IPS DF 6.9 (cell line): ENCODE data around the gene HHIPL2.

Experiments
- DNase-seq: peaks from one replicate; pipeline ENCODE4 v3.0.0-alpha.2; 2013; ENCODE audit warnings: low read depth, low spot score
- H3K27ac ChIP-seq: one replicate; pipeline ENCODE4 v1.5.1; 2013; ENCODE audit warnings: low read length, control low read depth
- H3K27me3 ChIP-seq: 2 replicates; pipeline ENCODE4 v1.6.1; 2013; ENCODE audit warnings: mild to moderate bottlenecking, low read length; ENCODE audit not compliant: control insufficient read depth, insufficient read depth
- H3K36me3 ChIP-seq: 2 replicates; pipeline ENCODE4 v1.6.1; 2013; ENCODE audit warnings: low read length; ENCODE audit not compliant: control insufficient read depth, insufficient read depth
- H3K4me1 ChIP-seq: 2 replicates; pipeline ENCODE4 v1.6.1; 2013; ENCODE audit warnings: low read length; ENCODE audit not compliant: control insufficient read depth, insufficient read depth
- H3K4me3 ChIP-seq: 2 replicates; pipeline ENCODE4 v1.5.1; 2013; ENCODE audit warnings: mild to moderate bottlenecking, low read length
- H3K9me3 ChIP-seq: 2 replicates; pipeline ENCODE4 v1.6.1; 2013; ENCODE audit warnings: low read length, inconsistent platforms; ENCODE audit not compliant: control insufficient read depth, insufficient read depth
- WGBS: extraction: QIAGEN DNeasy Blood & Tissue Kit; methylation state at CpG from one replicate; pipeline ENCODE4 v1.1.7; 2013; ENCODE audit warnings: mixed read lengths, missing lambda C conversion rate; ENCODE audit not compliant: insufficient read length, insufficient coverage; 5-methylcytosine and 5-hydroxymethylcytosine counted together

The HHIPL2 gene

DNA sequence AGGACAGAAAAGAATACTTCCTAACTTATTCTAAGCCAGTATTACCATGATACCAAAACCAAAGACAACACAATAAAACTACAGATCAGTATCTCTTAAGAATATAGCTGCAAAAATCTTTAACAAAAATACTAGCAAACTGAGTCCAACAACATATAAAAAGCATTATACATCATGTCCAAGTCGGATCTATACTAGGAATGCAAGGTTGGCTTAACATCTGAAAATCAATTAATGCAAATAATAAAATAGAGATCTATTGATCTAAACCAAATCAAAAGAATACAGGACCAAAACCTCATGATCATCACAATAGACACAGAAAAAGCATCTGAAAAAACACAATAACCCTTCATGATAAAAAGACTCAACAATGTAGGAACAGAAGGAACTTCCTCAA lies 22.9 kb upstream of the HHIPL2 start:
- H3K27me3 ChIP-seq: no peaks in the 10 kb centered on the region
- no peak overlapping the region for H3K27ac ChIP-seq
- no peak overlapping the region for H3K4me3 ChIP-seq
- no peaks in the 10 kb centered on the region for H3K9me3 ChIP-seq
- H3K4me1 ChIP-seq: no peaks in the 10 kb centered on the region
- DNase-seq: no peak
- H3K36me3 ChIP-seq: peaks cover 3% of the 10 kb centered on the region; the same call in 1 of the 2 replicates
- WGBS: no CpG with 5 or more reads among the region's 1 CpG

DNA sequence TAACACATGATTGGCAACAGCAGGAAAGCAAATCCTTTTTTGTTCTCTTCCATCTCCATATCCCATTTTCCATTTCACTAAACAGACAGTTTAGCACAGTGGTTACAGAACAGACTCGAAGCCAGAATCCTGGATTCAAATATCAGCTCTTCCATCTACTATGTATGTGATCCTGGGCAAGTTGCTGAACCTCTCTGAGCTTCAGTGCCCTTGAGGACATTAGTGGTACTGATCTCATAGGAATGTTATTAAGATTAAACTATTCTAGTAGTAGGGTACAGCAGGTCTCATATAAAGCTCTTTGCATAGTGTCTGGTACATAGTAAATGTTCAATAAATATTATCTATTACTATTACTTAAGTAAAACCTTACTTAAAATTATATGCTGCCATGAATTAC lies 13.8 kb upstream of the HHIPL2 start:
- H3K27ac ChIP-seq: no peak overlapping the region
- no peak for DNase-seq
- no peaks in the 10 kb centered on the region for H3K4me1 ChIP-seq
- WGBS: no CpG with 5 or more reads among the region's 1 CpG
- no peaks in the 10 kb centered on the region for H3K27me3 ChIP-seq
- no peaks in the 10 kb centered on the region for H3K9me3 ChIP-seq
- no peaks in the 10 kb centered on the region; the same call in 1 of the 2 replicates for H3K36me3 ChIP-seq
- H3K4me3 ChIP-seq: no peak overlapping the region

DNA sequence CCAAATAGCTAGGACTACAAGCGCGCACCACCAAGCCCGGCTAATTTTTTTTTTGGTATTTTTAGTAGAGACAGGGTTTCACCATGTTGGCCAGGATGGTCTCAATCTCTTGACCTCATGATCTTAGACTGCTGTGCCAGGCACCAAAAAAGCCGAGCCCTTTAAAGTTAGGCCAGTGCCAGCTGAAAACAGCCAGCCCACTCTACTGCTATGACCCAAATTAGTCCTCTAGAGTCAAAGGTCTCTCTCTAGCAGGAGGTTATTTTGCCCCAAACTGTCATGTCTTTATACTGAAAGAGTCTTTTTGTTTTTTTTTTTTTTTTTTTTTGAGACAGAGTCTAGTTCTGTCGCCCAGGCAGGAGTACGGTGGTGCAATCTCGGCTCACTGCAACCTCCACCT lies 9.7 kb upstream of the HHIPL2 start:
- no peaks in the 10 kb centered on the region for H3K9me3 ChIP-seq

DNA sequence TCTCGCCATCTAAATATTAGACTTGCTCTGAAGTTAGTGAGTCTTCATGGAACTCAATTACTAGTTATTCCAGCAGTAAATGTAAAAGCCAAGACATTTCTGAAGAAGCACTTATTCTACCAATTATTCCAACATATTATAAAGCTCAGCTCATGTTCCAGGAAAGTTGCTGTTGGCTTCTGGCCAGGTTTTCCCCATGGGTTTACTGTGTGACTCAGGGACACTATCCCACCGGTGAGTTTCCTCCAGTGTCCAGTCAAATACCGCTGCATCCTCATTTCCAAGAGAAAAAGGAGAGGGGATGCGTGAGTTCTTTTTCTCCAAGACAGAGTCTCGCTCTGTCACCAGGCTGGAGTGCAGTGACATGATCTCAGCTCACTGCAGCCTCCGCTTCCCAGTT lies 9.2 kb upstream of the HHIPL2 start:
- WGBS: no CpG with 5 or more reads among the region's 6 CpGs
- H3K9me3 ChIP-seq: no peaks in the 10 kb centered on the region

More for the DNA sequence above, 9.7 kb upstream of the HHIPL2 start:
- no peaks in the 10 kb centered on the region; the same call in 1 of the 2 replicates for H3K36me3 ChIP-seq
- no CpG with 5 or more reads among the region's 7 CpGs for WGBS
- H3K4me3 ChIP-seq: no peak overlapping the region
- no peaks in the 10 kb centered on the region for H3K4me1 ChIP-seq
- no peaks in the 10 kb centered on the region for H3K27me3 ChIP-seq
- H3K27ac ChIP-seq: no peak overlapping the region
- DNase-seq: no peak

DNA sequence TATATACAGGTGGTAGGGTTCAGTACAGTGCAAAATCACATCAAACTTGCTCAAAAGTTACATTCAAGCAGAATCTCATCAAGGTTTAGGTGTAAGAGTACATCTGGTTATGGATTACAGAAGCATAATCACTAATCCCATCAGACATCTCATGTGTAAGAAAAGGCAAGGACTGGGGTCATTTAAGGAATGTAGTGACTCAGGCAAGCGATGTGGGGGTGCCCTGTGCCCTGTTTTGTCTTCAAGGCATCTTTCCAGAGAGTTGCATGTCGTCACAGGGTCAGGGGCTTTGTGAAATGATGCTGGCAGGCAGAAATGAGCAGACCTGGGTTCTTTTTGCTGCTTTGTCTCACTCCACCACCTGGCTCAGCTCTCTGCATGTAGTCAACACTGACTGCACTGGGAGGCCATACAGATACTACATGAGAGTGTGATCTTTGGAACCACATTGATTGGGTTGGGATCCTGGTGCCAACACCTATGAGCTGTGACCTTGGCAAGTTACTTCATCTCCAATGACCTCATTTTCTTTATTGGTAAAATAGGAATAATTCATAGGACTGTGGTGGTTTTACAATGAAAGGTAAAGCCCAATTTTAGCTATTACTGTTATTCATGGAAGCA lies 8.2 kb upstream of the HHIPL2 start:
- Histone ChIP-seq H3K9me3 (no peaks in the 10 kb centered on the region), H3K27me3 (no peaks in the 10 kb centered on the region), H3K27ac (no peak overlapping the region), H3K36me3 (no peaks in the 10 kb centered on the region; the same call in 1 of the 2 replicates), H3K4me3 (no peak overlapping the region), H3K4me1 (no peaks in the 10 kb centered on the region)
- DNase-seq: no peak
- no CpG with 5 or more reads among the region's 2 CpGs for WGBS

More for the DNA sequence above, 9.2 kb upstream of the HHIPL2 start:
- H3K36me3 ChIP-seq: no peaks in the 10 kb centered on the region; the same call in 1 of the 2 replicates
- H3K27me3 ChIP-seq: no peaks in the 10 kb centered on the region
- no peak for DNase-seq
- no peak overlapping the region for H3K4me3 ChIP-seq
- H3K27ac ChIP-seq: no peak overlapping the region
- no peaks in the 10 kb centered on the region for H3K4me1 ChIP-seq

DNA sequence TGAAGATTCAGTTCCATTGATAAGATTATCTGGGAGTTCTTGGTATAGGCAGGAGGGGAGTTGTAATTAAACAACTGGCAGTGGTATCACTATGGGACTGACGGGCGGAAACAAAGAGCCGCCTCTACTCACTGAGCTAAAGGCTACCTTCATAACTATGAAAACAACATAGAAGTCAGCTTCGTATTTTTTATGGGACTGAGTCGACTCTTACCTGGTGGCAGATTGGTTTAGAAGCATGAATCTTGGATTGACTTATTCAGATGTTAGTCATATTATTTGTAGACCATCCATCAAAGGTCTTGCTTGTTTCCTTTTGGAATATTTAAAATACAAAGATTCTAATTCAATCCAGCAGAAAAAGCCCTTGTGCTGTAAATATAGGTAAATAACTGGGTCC lies 6.3 kb upstream of the HHIPL2 start:
- H3K4me1 ChIP-seq: no peaks in the 10 kb centered on the region
- WGBS: no CpG with 5 or more reads among the region's 5 CpGs
- no peaks in the 10 kb centered on the region for H3K36me3 ChIP-seq
- H3K27me3 ChIP-seq: no peaks in the 10 kb centered on the region
- no peak for DNase-seq
- no peak overlapping the region for H3K27ac ChIP-seq
- no peaks in the 10 kb centered on the region for H3K9me3 ChIP-seq
- H3K4me3 ChIP-seq: no peak overlapping the region

DNA sequence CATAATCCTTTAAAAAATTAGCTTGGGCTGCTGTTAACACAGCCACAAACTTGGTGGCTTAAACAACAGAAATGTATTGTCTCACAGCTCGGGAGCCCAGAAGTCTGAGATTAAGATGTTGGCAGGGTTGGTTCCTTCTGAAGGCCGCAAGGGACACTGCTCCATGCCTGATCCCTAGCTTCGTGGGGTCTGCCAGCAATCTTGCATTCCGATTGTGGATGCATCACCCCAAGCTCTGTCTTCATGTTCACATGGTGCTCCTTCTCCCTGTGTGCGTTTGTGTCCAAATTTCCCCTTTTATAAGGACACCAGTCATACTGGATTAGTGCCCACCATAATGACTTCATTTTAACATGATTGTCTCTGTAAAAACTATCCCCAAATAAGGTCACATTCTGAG lies 5.0 kb upstream of the HHIPL2 start:
- Histone ChIP-seq H3K36me3 (no peaks in the 10 kb centered on the region), H3K4me1 (no peaks in the 10 kb centered on the region), H3K27me3 (no peaks in the 10 kb centered on the region), H3K4me3 (no peak overlapping the region), H3K27ac (no peak overlapping the region), H3K9me3 (no peaks in the 10 kb centered on the region)
- DNase-seq: no peak
- WGBS: no CpG with 5 or more reads among the region's 5 CpGs

DNA sequence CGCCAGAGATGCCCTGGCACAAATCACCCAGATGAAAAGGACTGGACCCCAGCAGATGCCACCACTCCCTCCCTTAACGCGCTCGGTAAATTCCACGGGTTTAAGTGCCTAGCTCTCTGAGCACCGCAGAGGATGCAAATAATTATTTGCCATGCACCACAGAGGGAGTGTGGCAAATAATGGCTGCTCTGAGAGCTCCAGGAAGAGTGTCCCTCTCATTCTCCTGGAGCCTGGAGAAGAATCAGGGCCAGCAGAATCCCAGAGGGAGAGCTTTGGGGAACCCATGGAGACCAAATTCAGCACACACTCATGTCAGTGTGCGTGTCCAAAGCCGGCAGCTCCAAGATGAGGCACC lies 667 bp downstream of the HHIPL2 start:
- no peaks in the 10 kb centered on the region for H3K36me3 ChIP-seq
- H3K27me3 ChIP-seq: no peaks in the 10 kb centered on the region
- no peak for DNase-seq
- no peak overlapping the region for H3K27ac ChIP-seq
- WGBS: no CpG with 5 or more reads among the region's 8 CpGs
- no peaks in the 10 kb centered on the region for H3K9me3 ChIP-seq
- no peaks in the 10 kb centered on the region for H3K4me1 ChIP-seq
- H3K4me3 ChIP-seq: no peak overlapping the region

DNA sequence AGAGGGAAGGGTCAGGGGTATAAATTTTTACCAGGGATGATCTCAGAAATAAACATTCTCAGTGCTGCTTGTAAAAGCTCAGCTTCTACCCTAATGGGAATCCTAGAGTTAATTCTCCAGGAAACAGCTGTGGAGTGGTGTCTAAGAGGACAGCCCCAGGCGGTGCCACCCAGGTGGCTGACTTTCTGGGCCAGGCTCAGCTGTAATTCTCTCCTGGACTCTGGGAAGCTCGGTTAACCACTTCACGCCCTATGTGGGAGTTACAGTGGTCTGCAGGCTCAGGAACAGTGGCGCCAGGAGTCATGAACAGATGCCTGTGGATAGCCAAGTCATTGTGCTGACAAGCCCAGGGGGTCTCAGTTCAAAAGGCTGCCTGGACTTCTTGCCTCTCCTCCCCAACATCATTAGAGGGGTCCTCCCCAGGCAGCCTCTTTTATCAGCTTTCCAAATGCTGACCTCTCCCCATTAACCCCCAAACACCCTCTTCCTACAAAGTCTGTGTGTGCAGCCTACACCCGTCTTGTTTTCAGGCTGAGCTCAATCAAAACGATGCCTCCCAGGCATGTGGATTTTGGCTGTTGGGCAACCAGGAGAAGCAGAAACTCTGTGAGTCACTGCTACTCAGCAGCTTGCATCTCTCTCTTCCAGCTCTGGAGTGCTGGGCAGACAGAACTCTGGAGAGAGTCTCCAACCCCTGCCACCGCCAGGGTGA lies 1.2 kb downstream of the HHIPL2 start:
- Histone ChIP-seq H3K4me1 (no peaks in the 10 kb centered on the region), H3K27me3 (no peaks in the 10 kb centered on the region), H3K9me3 (no peaks in the 10 kb centered on the region), H3K36me3 (no peaks in the 10 kb centered on the region), H3K27ac (no peak overlapping the region), H3K4me3 (no peak overlapping the region)
- WGBS: no CpG with 5 or more reads among the region's 7 CpGs
- DNase-seq: no peak

DNA sequence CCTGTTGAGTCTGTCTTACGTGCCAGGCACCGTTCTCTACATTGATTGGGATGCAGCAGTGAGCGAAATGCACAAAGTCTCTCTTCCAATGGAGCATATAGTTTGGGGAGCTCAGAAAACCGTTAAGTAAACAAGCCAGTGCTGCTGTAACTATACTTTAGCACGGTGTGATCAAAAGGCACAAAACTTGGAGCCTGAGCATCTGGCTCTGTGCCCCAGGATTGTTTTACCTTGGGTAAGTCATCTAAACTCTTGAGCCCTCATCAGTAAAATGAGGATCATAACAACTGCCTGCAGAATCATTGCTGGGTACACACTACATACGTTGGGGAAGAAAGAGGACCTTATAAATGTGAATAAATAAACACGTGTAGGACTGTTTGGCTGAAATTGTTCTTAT lies 1.8 kb downstream of the HHIPL2 start:
- Histone ChIP-seq H3K27ac (no peak overlapping the region), H3K27me3 (no peaks in the 10 kb centered on the region), H3K4me3 (no peak overlapping the region), H3K4me1 (no peaks in the 10 kb centered on the region), H3K9me3 (no peaks in the 10 kb centered on the region), H3K36me3 (no peaks in the 10 kb centered on the region)
- no peak for DNase-seq
- WGBS: no CpG with 5 or more reads among the region's 7 CpGs

DNA sequence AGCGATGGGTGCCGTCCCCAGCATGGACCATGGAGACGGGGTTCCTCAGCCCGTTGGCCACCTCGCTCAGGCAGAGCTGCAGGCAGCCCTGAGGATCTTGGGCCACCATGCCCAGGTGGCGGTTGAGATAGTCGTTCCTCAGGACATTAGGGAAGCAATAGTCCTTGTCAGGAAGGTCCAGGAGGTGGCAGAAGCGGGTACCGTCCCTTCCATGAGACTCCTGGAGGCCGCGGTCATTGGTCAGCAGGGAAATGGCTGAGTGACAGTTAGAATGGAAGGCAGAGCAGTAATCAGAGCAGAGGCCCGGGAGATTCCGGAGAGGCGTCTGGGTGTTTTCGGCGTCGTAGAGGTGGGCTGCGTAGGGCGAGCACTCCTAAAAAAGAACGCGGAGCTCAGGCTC lies 4.1 kb downstream of the HHIPL2 start:
- no peak for DNase-seq
- no peaks in the 10 kb centered on the region for H3K4me1 ChIP-seq
- WGBS: no CpG with 5 or more reads among the region's 21 CpGs
- H3K27me3 ChIP-seq: no peaks in the 10 kb centered on the region
- H3K4me3 ChIP-seq: no peak overlapping the region
- H3K36me3 ChIP-seq: no peaks in the 10 kb centered on the region
- no peaks in the 10 kb centered on the region for H3K9me3 ChIP-seq
- no peak overlapping the region for H3K27ac ChIP-seq
